Suprapubic skin (tissue), 4 donors: Measurements from ENCODE around the gene MAML1.

Experiments
- EP300 ChIP-seq: sonication (generic); formaldehyde crosslinking; IDR thresholded peaks from one replicate; pipeline ENCODE4 v1.6.1; 2017; ENCODE audit warnings: antibody characterized with exemption
- POLR2A ChIP-seq, 2 donors: fragments of 450-650 bp; IDR thresholded peaks; one replicate each; pipeline ENCODE4 v1.6.1; 2017; ENCODE audit warnings: antibody characterized with exemption in 2 of 2, mild to moderate bottlenecking in 2 of 2, moderate library complexity in 2 of 2
- POLR2AphosphoS5 ChIP-seq, 3 donors: sonication (generic); formaldehyde crosslinking; IDR thresholded peaks; one replicate each; pipeline ENCODE4 v1.6.1; 2017; ENCODE audit warnings: antibody characterized with exemption in 3 of 3
- TF ChIP-seq, protein P1 (sequence below), 2 donors: fragments of 200-600 bp in 1 of 2; fragments of 450-650 bp in 1 of 2; sonication (generic) in 1 of 2; IDR thresholded peaks; one replicate each; pipeline ENCODE4 v1.5.1; 2016 to 2019; ENCODE audit warnings: antibody characterized with exemption in 2 of 2, mild to moderate bottlenecking in 1 of 2, moderate library complexity in 1 of 2

- TF ChIP-seq, protein P1, sequence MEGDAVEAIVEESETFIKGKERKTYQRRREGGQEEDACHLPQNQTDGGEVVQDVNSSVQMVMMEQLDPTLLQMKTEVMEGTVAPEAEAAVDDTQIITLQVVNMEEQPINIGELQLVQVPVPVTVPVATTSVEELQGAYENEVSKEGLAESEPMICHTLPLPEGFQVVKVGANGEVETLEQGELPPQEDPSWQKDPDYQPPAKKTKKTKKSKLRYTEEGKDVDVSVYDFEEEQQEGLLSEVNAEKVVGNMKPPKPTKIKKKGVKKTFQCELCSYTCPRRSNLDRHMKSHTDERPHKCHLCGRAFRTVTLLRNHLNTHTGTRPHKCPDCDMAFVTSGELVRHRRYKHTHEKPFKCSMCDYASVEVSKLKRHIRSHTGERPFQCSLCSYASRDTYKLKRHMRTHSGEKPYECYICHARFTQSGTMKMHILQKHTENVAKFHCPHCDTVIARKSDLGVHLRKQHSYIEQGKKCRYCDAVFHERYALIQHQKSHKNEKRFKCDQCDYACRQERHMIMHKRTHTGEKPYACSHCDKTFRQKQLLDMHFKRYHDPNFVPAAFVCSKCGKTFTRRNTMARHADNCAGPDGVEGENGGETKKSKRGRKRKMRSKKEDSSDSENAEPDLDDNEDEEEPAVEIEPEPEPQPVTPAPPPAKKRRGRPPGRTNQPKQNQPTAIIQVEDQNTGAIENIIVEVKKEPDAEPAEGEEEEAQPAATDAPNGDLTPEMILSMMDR (IDR thresholded peaks at IDR 0.05), result no peak
- TF ChIP-seq POLR2A (IDR thresholded peaks at IDR 0.05) (no peak), POLR2AphosphoS5 (IDR thresholded peaks at IDR 0.05) (no peak), EP300 (no peak)
These were observed 34.3 kb downstream of the MAML1 start for GRCh38 chr5:179766726-179767455.
